DOHH2 (cell line): Measurements from ENCODE around the gene IMMP2L.
"Not testable (repeated sequence)": the region's sequence is repeated elsewhere in the genome, so short reads cannot be mapped to it uniquely, and the experiment has no call there.

Source experiments
- CTCF ChIP-seq: fragments of 200-600 bp; sonication (generic); IDR thresholded peaks from one replicate; pipeline ENCODE4 v1.5.1; 2014; ENCODE audit warnings: antibody characterized with exemption, mild to moderate bottlenecking, low read depth, low read length; ENCODE audit not compliant: poor library complexity, severe bottlenecking
- EZH2phosphoT487 ChIP-seq: fragments of 200-600 bp; sonication (generic); IDR thresholded peaks from 2 replicates; pipeline ENCODE4 v1.6.1; 2017; ENCODE audit warnings: borderline replicate concordance, mild to moderate bottlenecking, antibody characterized with exemption, low read length, moderate library complexity, mixed read lengths

- TF ChIP-seq CTCF, EZH2phosphoT487: not testable (repeated sequence)
These were observed 111.6 kb downstream of the IMMP2L start for GRCh38 chr7:111450705-111451104.
